PC-9 (cell line): ENCODE results near the gene APLF. TPM values are rescaled to one million over a fixed set of nuclear protein-coding genes. Genes with fewer than 3 reads are reported as not detected.

Experiments
- BruUV-seq: library from RNA; stranded (reverse); fragments of 400-500 nt; replicated peaks from 2 replicates; lab custom pipeline; 2021; lab: Mats Ljungman, UMichigan
- CTCF ChIA-PET: fragments of 300-600 bp; sonication (Branson Sonifier 250); formaldehyde crosslinking; loops from one replicate; lab custom pipeline; 2022; ENCODE audit warnings: antibody characterized with exemption; lab: Charles Lee
- POLR2A ChIA-PET: fragments of 300-600 bp; sonication (Branson Sonifier 250); formaldehyde crosslinking; loops from one replicate; lab custom pipeline; 2022; ENCODE audit warnings: antibody characterized with exemption; ENCODE audit not compliant: unreplicated experiment; lab: Charles Lee
- DNase-seq, 2 experiments: peaks; one replicate each; pipeline versions ENCODE4 v3.0.0 to v3.0.0-alpha.2; 2015 to 2022; ENCODE audit warnings: mixed read lengths in 1 of 2
- H2AFZ ChIP-seq: fragments of 200-600 bp; sonication (generic); 2 replicates; pipeline ENCODE4 v1.8.1; 2017; ENCODE audit warnings: antibody characterized with exemption
- H3F3A ChIP-seq: fragments of 200-600 bp; sonication (generic); 2 replicates; pipeline ENCODE4 v1.8.1; 2017; ENCODE audit warnings: antibody characterized with exemption, mild to moderate bottlenecking, low read depth; ENCODE audit not compliant: insufficient read depth
- H3K27ac ChIP-seq: fragments of 200-600 bp; sonication (generic); 2 replicates; pipeline ENCODE4 v1.6.1; 2016; ENCODE audit warnings: mixed run types
- H3K27me3 ChIP-seq: fragments of 200-600 bp; sonication (generic); 2 replicates; pipeline ENCODE4 v1.6.1; 2016; ENCODE audit warnings: low read depth, mixed run types; ENCODE audit not compliant: insufficient read depth
- H3K36me3 ChIP-seq: fragments of 200-600 bp; sonication (generic); 2 replicates; pipeline ENCODE4 v1.6.1; 2016; ENCODE audit warnings: low read depth, mixed run types
- H3K4me1 ChIP-seq: fragments of 200-600 bp; sonication (generic); replicated peaks from 2 replicates; pipeline ENCODE4 v1.6.1; 2016; ENCODE audit warnings: mixed run types; ENCODE audit not compliant: insufficient read depth
- H3K4me2 ChIP-seq: fragments of 200-600 bp; sonication (generic); 2 replicates; pipeline ENCODE4 v1.6.1; 2017; ENCODE audit warnings: mixed run types
- H3K4me3 ChIP-seq: fragments of 200-600 bp; sonication (generic); 2 replicates; pipeline ENCODE4 v1.6.1; 2016; ENCODE audit warnings: mixed run types
- H3K79me2 ChIP-seq: fragments of 200-600 bp; sonication (generic); 2 replicates; pipeline ENCODE4 v1.6.1; 2017; ENCODE audit warnings: low read depth, mixed run types
- H3K9me2 ChIP-seq: fragments of 200-600 bp; sonication (generic); 2 replicates; pipeline ENCODE4 v1.8.1; 2017; ENCODE audit warnings: mild to moderate bottlenecking; ENCODE audit not compliant: insufficient read depth
- H3K9me3 ChIP-seq: fragments of 200-600 bp; sonication (generic); 2 replicates; pipeline ENCODE4 v1.8.1; 2016; ENCODE audit warnings: low read depth; ENCODE audit not compliant: insufficient read depth
- H4K20me1 ChIP-seq: fragments of 200-600 bp; sonication (generic); 2 replicates; pipeline ENCODE4 v1.8.1; 2017; ENCODE audit not compliant: insufficient read depth
- EZH2 ChIP-seq: fragments of 200-600 bp; sonication (generic); IDR thresholded peaks from 2 replicates; pipeline ENCODE4 v1.8.0; 2017; ENCODE audit warnings: antibody characterized with exemption, low read depth
- intact Hi-C: fragments of 100-400 bp; cut with micrococcal nuclease; formaldehyde crosslinking; loops from one replicate; pipeline ENCODE4 v1.10.0; 2022; ENCODE audit not compliant: unreplicated experiment
- total RNA-seq: library from RNA; stranded (reverse); gene quantifications from 2 replicates; pipeline ENCODE4 v1.2.3, GENCODE V29; 2021
- TF ChIP-seq, protein P1 (sequence below): fragments of 200-600 bp; sonication (generic); conservative IDR thresholded peaks from 2 replicates; pipeline ENCODE4 v1.6.1; 2017; ENCODE audit warnings: mixed run types, antibody characterized with exemption, mild to moderate bottlenecking, moderate library complexity

APLF gene
- total RNA-seq, 1 experiment from 2014 or later, result 4.5 TPM

DNA sequence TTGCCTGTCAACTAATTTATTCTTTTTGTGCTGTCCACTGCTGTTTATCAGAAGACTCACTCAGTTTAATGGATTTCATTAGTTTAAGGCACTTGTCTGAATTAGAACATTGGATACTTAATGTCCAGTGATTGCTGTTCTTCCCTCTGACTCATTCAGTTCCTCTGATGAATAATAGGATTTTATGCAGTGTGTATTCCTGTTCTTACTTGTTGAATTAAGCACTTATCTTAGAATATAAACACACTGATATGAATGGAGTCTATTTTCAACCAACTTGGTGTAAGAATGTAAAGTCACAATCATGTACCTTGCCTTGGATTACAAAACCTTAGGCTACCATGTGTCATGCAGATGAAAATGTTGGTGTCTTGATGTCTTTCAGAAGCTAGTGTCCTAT is 89.0 kb downstream of the APLF start:
- no TSS peak for BruUV-seq
- H3K27ac ChIP-seq, result no peak overlapping the region
- no peak overlapping the region for H3K4me2 ChIP-seq

DNA sequence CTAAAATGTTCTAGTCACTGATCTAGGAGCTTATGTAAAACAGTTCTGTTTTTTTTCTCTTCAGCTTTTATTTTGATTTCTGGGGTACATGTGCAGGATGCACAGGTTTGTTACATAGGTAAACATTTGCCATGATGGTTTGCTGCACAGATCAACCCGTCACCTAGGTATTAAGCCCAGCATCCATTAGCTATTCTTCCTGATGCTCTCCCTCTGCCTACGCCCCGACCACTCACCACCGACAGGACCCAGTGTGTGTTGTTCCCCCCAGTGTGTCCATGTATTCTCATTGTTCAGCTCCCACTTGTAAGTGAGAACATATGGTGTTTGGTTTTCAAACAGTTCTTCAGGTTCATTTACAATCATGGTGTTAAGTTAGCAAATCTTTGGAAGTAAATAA is 91.2 kb downstream of the APLF start:
- no peaks in the 10 kb centered on the region for H3K79me2 ChIP-seq
- no peaks in the 10 kb centered on the region for H3F3A ChIP-seq
- no peak for DNase-seq
- H3K36me3 ChIP-seq, result no peaks in the 10 kb centered on the region
- no peaks in the 10 kb centered on the region for H3K4me1 ChIP-seq
- CTCF ChIA-PET, result no interaction called here
- TF ChIP-seq, protein P1, sequence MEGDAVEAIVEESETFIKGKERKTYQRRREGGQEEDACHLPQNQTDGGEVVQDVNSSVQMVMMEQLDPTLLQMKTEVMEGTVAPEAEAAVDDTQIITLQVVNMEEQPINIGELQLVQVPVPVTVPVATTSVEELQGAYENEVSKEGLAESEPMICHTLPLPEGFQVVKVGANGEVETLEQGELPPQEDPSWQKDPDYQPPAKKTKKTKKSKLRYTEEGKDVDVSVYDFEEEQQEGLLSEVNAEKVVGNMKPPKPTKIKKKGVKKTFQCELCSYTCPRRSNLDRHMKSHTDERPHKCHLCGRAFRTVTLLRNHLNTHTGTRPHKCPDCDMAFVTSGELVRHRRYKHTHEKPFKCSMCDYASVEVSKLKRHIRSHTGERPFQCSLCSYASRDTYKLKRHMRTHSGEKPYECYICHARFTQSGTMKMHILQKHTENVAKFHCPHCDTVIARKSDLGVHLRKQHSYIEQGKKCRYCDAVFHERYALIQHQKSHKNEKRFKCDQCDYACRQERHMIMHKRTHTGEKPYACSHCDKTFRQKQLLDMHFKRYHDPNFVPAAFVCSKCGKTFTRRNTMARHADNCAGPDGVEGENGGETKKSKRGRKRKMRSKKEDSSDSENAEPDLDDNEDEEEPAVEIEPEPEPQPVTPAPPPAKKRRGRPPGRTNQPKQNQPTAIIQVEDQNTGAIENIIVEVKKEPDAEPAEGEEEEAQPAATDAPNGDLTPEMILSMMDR, result no peak
- no peak for TF ChIP-seq EZH2
- no peak overlapping the region for H2AFZ ChIP-seq
- no peaks in the 10 kb centered on the region for H3K27me3 ChIP-seq
- no peak overlapping the region for H3K4me2 ChIP-seq
- no peak overlapping the region for H3K27ac ChIP-seq
- POLR2A ChIA-PET, result no interaction called here
- H3K9me3 ChIP-seq, result no peaks in the 10 kb centered on the region
- no peaks in the 10 kb centered on the region for H3K9me2 ChIP-seq
- no TSS peak for BruUV-seq
- intact Hi-C loops, result no loop called here
- no peaks in the 10 kb centered on the region for H4K20me1 ChIP-seq
- H3K4me3 ChIP-seq, result no peak overlapping the region

More for the DNA sequence above, 89.0 kb downstream of the APLF start:
- POLR2A ChIA-PET, result no interaction called here
- H3K4me3 ChIP-seq, result no peak overlapping the region
- no peaks in the 10 kb centered on the region for H3K4me1 ChIP-seq
- intact Hi-C loops, result no loop called here
- H3K36me3 ChIP-seq, result no peaks in the 10 kb centered on the region
- H3F3A ChIP-seq, result no peaks in the 10 kb centered on the region
- CTCF ChIA-PET, result no interaction called here
- no peaks in the 10 kb centered on the region for H3K79me2 ChIP-seq
- no peak for DNase-seq
- TF ChIP-seq, protein P1, result no peak
- TF ChIP-seq EZH2, result no peak
- H2AFZ ChIP-seq, result no peak overlapping the region
- H3K27me3 ChIP-seq, result no peaks in the 10 kb centered on the region
- no peaks in the 10 kb centered on the region for H3K9me3 ChIP-seq
- no peaks in the 10 kb centered on the region for H3K9me2 ChIP-seq
- H4K20me1 ChIP-seq, result no peaks in the 10 kb centered on the region

DNA sequence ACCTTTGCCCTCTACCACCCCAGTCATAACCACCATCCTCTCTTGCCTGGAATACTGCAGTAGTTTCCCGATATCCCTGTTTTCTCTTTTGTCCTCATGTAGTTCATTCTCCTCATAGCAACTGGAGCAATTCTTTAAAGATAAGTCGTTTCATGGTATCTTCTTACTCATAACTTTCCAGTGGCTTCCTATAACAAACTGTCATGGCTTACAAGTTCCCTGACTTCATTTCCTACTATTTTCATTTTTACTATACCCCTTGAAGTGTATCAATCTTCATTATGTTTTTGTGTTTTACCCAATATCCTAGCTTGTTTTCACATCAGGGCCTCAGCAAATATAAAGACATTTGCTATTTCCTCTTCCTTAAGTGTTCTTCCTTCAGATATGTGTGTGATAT is 92.3 kb downstream of the APLF start:
- no peak for DNase-seq
- Histone ChIP-seq H3K9me3 (no peaks in the 10 kb centered on the region), H2AFZ (no peak overlapping the region), H3K4me1 (no peaks in the 10 kb centered on the region), H3K27ac (no peak overlapping the region), H4K20me1 (no peaks in the 10 kb centered on the region), H3K36me3 (no peaks in the 10 kb centered on the region), H3K4me3 (no peak overlapping the region), H3F3A (no peaks in the 10 kb centered on the region), H3K27me3 (no peaks in the 10 kb centered on the region), H3K9me2 (no peaks in the 10 kb centered on the region), H3K79me2 (no peaks in the 10 kb centered on the region), H3K4me2 (no peak overlapping the region)
- POLR2A ChIA-PET, result no interaction called here
- TF ChIP-seq, protein P1, result no peak
- TF ChIP-seq EZH2, result no peak
- CTCF ChIA-PET, result no interaction called here
- intact Hi-C loops, result no loop called here
- BruUV-seq, result no TSS peak
